NOMO-1 treated with DMSO at 0.1 percent for 48 hours (cell line): ENCODE data around the gene IKZF5.
A peak's percentile ranks its signal among the peaks of the same experiment; 100 is the strongest.

ENCODE experiments used
- DNase-seq: peaks from one replicate; lab custom pipeline; 2025; ENCODE audit not compliant: unreplicated experiment; lab: John Stamatoyannopoulos, UW

The IKZF5 gene

GRCh38 chr10:123016228-123016627 lies 7.6 kb upstream of the IKZF5 start:
- no peak for DNase-seq

- DNase-seq = no peak
Measured at GRCh38 chr10:123014772-123015171, 6.2 kb upstream of the IKZF5 start.

GRCh38 chr10:123013456-123014419 lies 5.1 kb upstream of the IKZF5 start:
- DNase-seq = no peak

- no peak for DNase-seq
Measured at GRCh38 chr10:123011987-123012386, 3.4 kb upstream of the IKZF5 start.

GRCh38 chr10:123009105-123009820 lies 668 bp upstream of the IKZF5 start:
- no peak for DNase-seq

GRCh38 chr10:123007558-123008354 lies 839 bp downstream of the IKZF5 start:
- peak; percentile 80 for DNase-seq

- no peak for DNase-seq
Measured at GRCh38 chr10:123004298-123004697, 4.3 kb downstream of the IKZF5 start.

GRCh38 chr10:123001370-123001769 lies 7.2 kb downstream of the IKZF5 start:
- DNase-seq = no peak

- DNase-seq = no peak
Measured at GRCh38 chr10:123000155-123000554, 8.4 kb downstream of the IKZF5 start.

- DNase-seq = no peak
Measured at GRCh38 chr10:122999347-122999746, 9.2 kb downstream of the IKZF5 start.

- no peak for DNase-seq
Measured at GRCh38 chr10:122998934-122999333, 9.7 kb downstream of the IKZF5 start.

GRCh38 chr10:122998360-122998917 lies 10.2 kb downstream of the IKZF5 start:
- DNase-seq = no peak

GRCh38 chr10:122997864-122998263 lies 10.7 kb downstream of the IKZF5 start:
- DNase-seq = no peak

GRCh38 chr10:122995936-122996335 lies 12.7 kb downstream of the IKZF5 start:
- no peak for DNase-seq

GRCh38 chr10:122993797-122994336 lies 14.7 kb downstream of the IKZF5 start:
- DNase-seq = no peak

- no peak for DNase-seq
Measured at GRCh38 chr10:122992031-122992585, 16.5 kb downstream of the IKZF5 start.

- no peak for DNase-seq
Measured at GRCh38 chr10:122990278-122990677, 18.3 kb downstream of the IKZF5 start.

GRCh38 chr10:122988501-122988900 lies 20.1 kb downstream of the IKZF5 start:
- no peak for DNase-seq

- no peak for DNase-seq
Measured at GRCh38 chr10:122986335-122986734, 22.3 kb downstream of the IKZF5 start.

- DNase-seq = no peak
Measured at GRCh38 chr10:122984708-122985107, 23.9 kb downstream of the IKZF5 start.
